GM18951 (cell line): ENCODE measurements around the gene KIRREL1.

Experiments used
- POLR2A ChIP-seq: IDR thresholded peaks from 4 replicates; pipeline ENCODE4 v1.6.1; 2011; ENCODE audit warnings: mild to moderate bottlenecking; ENCODE audit not compliant: insufficient read length, insufficient read depth; ENCODE audit errors: extremely low read depth
- in situ Hi-C: fragments of 300-500 bp; cut with MboI; formaldehyde crosslinking; loops from one replicate; pipeline ENCODE4 v1.12.0; 2022; ENCODE audit warnings: low sequenced_read_pairs, mixed read lengths, inconsistent platforms; ENCODE audit not compliant: unreplicated experiment

Gene KIRREL1

GRCh38 chr1:158056498-158056897 is 63.1 kb downstream of the KIRREL1 start:
- in situ Hi-C loops = no loop called here

GRCh38 chr1:158058237-158058985 is 65.0 kb downstream of the KIRREL1 start:
- TF ChIP-seq POLR2A = no peak

More at GRCh38 chr1:158056498-158056897, 63.1 kb downstream of the KIRREL1 start:
- TF ChIP-seq POLR2A = no peak

GRCh38 chr1:158059984-158060383 is 66.5 kb downstream of the KIRREL1 start:
- in situ Hi-C loops = no loop called here
- TF ChIP-seq POLR2A = no peak

More at GRCh38 chr1:158058237-158058985, 65.0 kb downstream of the KIRREL1 start:
- in situ Hi-C loops = no loop called here

- in situ Hi-C loops = no loop called here
- no peak for TF ChIP-seq POLR2A
Observed at GRCh38 chr1:158062174-158062573, 68.7 kb downstream of the KIRREL1 start.

- in situ Hi-C loops = no loop called here
- no peak for TF ChIP-seq POLR2A
Observed at GRCh38 chr1:158067662-158068061, 74.2 kb downstream of the KIRREL1 start.

GRCh38 chr1:158068918-158069317 is 75.5 kb downstream of the KIRREL1 start:
- no peak for TF ChIP-seq POLR2A
- in situ Hi-C loops = no loop called here

GRCh38 chr1:158071138-158071537 is 77.7 kb downstream of the KIRREL1 start:
- in situ Hi-C loops = no loop called here
- no peak for TF ChIP-seq POLR2A

GRCh38 chr1:158075078-158075477 is 81.6 kb downstream of the KIRREL1 start:
- in situ Hi-C loops = no loop called here
- no peak for TF ChIP-seq POLR2A

GRCh38 chr1:158076441-158076840 is 83.0 kb downstream of the KIRREL1 start:
- in situ Hi-C loops = no loop called here
- TF ChIP-seq POLR2A = no peak

- in situ Hi-C loops = no loop called here
- no peak for TF ChIP-seq POLR2A
Observed at GRCh38 chr1:158077411-158078256, 84.2 kb downstream of the KIRREL1 start.

GRCh38 chr1:158078569-158079080 is 85.2 kb downstream of the KIRREL1 start:
- no peak for TF ChIP-seq POLR2A
- in situ Hi-C loops = no loop called here

GRCh38 chr1:158080066-158080465 is 86.6 kb downstream of the KIRREL1 start:
- TF ChIP-seq POLR2A = no peak
- in situ Hi-C loops = no loop called here

- no peak for TF ChIP-seq POLR2A
- in situ Hi-C loops = no loop called here
Observed at GRCh38 chr1:158084336-158084735, 90.9 kb downstream of the KIRREL1 start.
